A204.1 (cell line): Measurements from ENCODE around the gene ARID1B.

Source experiments
- FAIRE-seq: peaks from 2 replicates; lab custom pipeline; 2012; peaks lifted over from hg19 to GRCh38; lab: Jason Lieb, UNC

ARID1B gene

GRCh38 chr6:156791320-156791850 lies 14.2 kb downstream of the ARID1B start:
- no peak for FAIRE-seq

GRCh38 chr6:156793200-156793599 lies 16.0 kb downstream of the ARID1B start:
- FAIRE-seq: no peak

GRCh38 chr6:156794546-156795354 lies 17.6 kb downstream of the ARID1B start:
- no peak for FAIRE-seq

GRCh38 chr6:156795825-156796224 lies 18.6 kb downstream of the ARID1B start:
- no peak for FAIRE-seq

- no peak for FAIRE-seq
Measured at GRCh38 chr6:156796627-156797026, 19.4 kb downstream of the ARID1B start.

GRCh38 chr6:156797901-156798735 lies 20.9 kb downstream of the ARID1B start:
- FAIRE-seq: no peak

GRCh38 chr6:156801712-156802111 lies 24.5 kb downstream of the ARID1B start:
- no peak for FAIRE-seq

GRCh38 chr6:156803353-156803752 lies 26.2 kb downstream of the ARID1B start:
- FAIRE-seq: no peak

GRCh38 chr6:156804402-156804801 lies 27.2 kb downstream of the ARID1B start:
- no peak for FAIRE-seq

- FAIRE-seq: no peak
Measured at GRCh38 chr6:156806155-156806554, 29.0 kb downstream of the ARID1B start.

- no peak for FAIRE-seq
Measured at GRCh38 chr6:156807028-156807427, 29.9 kb downstream of the ARID1B start.

- no peak for FAIRE-seq
Measured at GRCh38 chr6:156807795-156808194, 30.6 kb downstream of the ARID1B start.

GRCh38 chr6:156808287-156808686 lies 31.1 kb downstream of the ARID1B start:
- FAIRE-seq: no peak

GRCh38 chr6:156809034-156809433 lies 31.9 kb downstream of the ARID1B start:
- FAIRE-seq: no peak

GRCh38 chr6:156809446-156810178 lies 32.4 kb downstream of the ARID1B start:
- no peak for FAIRE-seq

- FAIRE-seq: no peak
Measured at GRCh38 chr6:156814036-156814581, 36.9 kb downstream of the ARID1B start.

- no peak for FAIRE-seq
Measured at GRCh38 chr6:156816505-156816904, 39.3 kb downstream of the ARID1B start.

- FAIRE-seq: no peak
Measured at GRCh38 chr6:156820089-156820798, 43.1 kb downstream of the ARID1B start.

- no peak for FAIRE-seq
Measured at GRCh38 chr6:156821707-156822106, 44.5 kb downstream of the ARID1B start.

GRCh38 chr6:156822747-156823206 lies 45.6 kb downstream of the ARID1B start:
- no peak for FAIRE-seq

- no peak for FAIRE-seq
Measured at GRCh38 chr6:156824142-156824541, 47.0 kb downstream of the ARID1B start.
